MM.1S (cell line): ENCODE data around the gene AP2M1.

Source experiments
- DNase-seq: peaks from one replicate; pipeline ENCODE4 v3.0.0-alpha.2; 2015
- H2AFZ ChIP-seq: fragments of 300-600 bp; sonication (generic); 2 replicates; pipeline ENCODE4 v1.6.0; 2016; ENCODE audit warnings: antibody characterized with exemption, low read length
- H3F3A ChIP-seq: fragments of 300-600 bp; sonication (generic); 2 replicates; pipeline ENCODE4 v1.6.1; 2016; ENCODE audit warnings: mild to moderate bottlenecking, antibody characterized with exemption, low read length, moderate library complexity, mixed read lengths; ENCODE audit not compliant: insufficient read depth
- H3K27ac ChIP-seq: fragments of 300-600 bp; sonication (generic); 2 replicates; pipeline ENCODE4 v1.5.1; 2016; ENCODE audit warnings: mild to moderate bottlenecking, low read length
- H3K27me3 ChIP-seq: fragments of 300-600 bp; sonication (generic); replicated peaks from 2 replicates; pipeline ENCODE4 v1.6.0; 2016; ENCODE audit warnings: low read length; ENCODE audit not compliant: insufficient read depth
- H3K36me3 ChIP-seq: fragments of 300-600 bp; sonication (generic); replicated peaks from 2 replicates; pipeline ENCODE4 v1.6.1; 2016; ENCODE audit warnings: mild to moderate bottlenecking, low read length, mixed read lengths; ENCODE audit not compliant: insufficient read depth
- H3K4me1 ChIP-seq: fragments of 300-600 bp; sonication (generic); 2 replicates; pipeline ENCODE4 v1.6.1; 2016; ENCODE audit warnings: low read length, mixed read lengths
- H3K4me2 ChIP-seq: fragments of 300-600 bp; sonication (generic); 2 replicates; pipeline ENCODE4 v1.6.0; 2016; ENCODE audit warnings: low read depth, low read length
- H3K4me3 ChIP-seq: fragments of 300-600 bp; sonication (generic); 2 replicates; pipeline ENCODE4 v1.5.1; 2016; ENCODE audit warnings: low read length, mixed read lengths
- H3K79me2 ChIP-seq: fragments of 300-600 bp; sonication (generic); 2 replicates; pipeline ENCODE4 v1.6.1; 2016; ENCODE audit warnings: mixed run types, low read length, mixed read lengths
- H3K9ac ChIP-seq: fragments of 300-600 bp; sonication (generic); 2 replicates; pipeline ENCODE4 v1.6.1; 2016; ENCODE audit warnings: low read length, mixed read lengths
- H3K9me2 ChIP-seq: fragments of 300-600 bp; sonication (generic); replicated peaks from 2 replicates; pipeline ENCODE4 v1.6.1; 2016; ENCODE audit warnings: mild to moderate bottlenecking, low read length, mixed read lengths; ENCODE audit not compliant: insufficient read depth
- H3K9me3 ChIP-seq: fragments of 300-600 bp; sonication (generic); replicated peaks from 2 replicates; pipeline ENCODE4 v1.6.1; 2016; ENCODE audit warnings: mild to moderate bottlenecking, low read length, mixed read lengths; ENCODE audit not compliant: insufficient read depth
- H4K20me1 ChIP-seq: fragments of 300-600 bp; sonication (generic); 2 replicates; pipeline ENCODE4 v1.6.1; 2016; ENCODE audit warnings: mild to moderate bottlenecking, low read length, moderate library complexity, mixed read lengths; ENCODE audit not compliant: insufficient read depth
- EZH2 ChIP-seq: fragments of 300-600 bp; sonication (generic); optimal IDR thresholded peaks from 2 replicates; pipeline ENCODE3; 2017; ENCODE audit warnings: low read depth, mild to moderate bottlenecking, antibody characterized with exemption, low read length, mixed read lengths
- EZH2phosphoT487 ChIP-seq: fragments of 300-600 bp; sonication (generic); IDR thresholded peaks from 2 replicates; pipeline ENCODE4 v1.6.1; 2018; ENCODE audit warnings: antibody characterized with exemption, low read length
- TF ChIP-seq, protein P1 (sequence below): fragments of 300-600 bp; sonication (generic); IDR thresholded peaks from 2 replicates; pipeline ENCODE4 v1.5.1; 2016; ENCODE audit warnings: antibody characterized with exemption, low read length, mixed read lengths

AP2M1 gene

GRCh38 chr3:184181596-184181995 lies 6.9 kb downstream of the AP2M1 start:
- Histone ChIP-seq H3K79me2 (peaks cover 27% of the 10 kb centered on the region), H3K27me3 (no peaks in the 10 kb centered on the region), H3K4me3 (no peak overlapping the region), H3K9me3 (no peaks in the 10 kb centered on the region), H3F3A (no peaks in the 10 kb centered on the region), H3K36me3 (no peaks in the 10 kb centered on the region; the same call in 1 of the 2 replicates), H3K9me2 (no peaks in the 10 kb centered on the region), H2AFZ (no peak overlapping the region), H3K4me1 (peaks cover 2% of the 10 kb centered on the region; the same call in 1 of the 2 replicates), H4K20me1 (no peaks in the 10 kb centered on the region), H3K9ac (no peak overlapping the region), H3K27ac (no peak overlapping the region), H3K4me2 (no peak overlapping the region)
- DNase-seq, result no peak
- TF ChIP-seq EZH2phosphoT487 (no peak), EZH2 (no peak)
- TF ChIP-seq, protein P1, sequence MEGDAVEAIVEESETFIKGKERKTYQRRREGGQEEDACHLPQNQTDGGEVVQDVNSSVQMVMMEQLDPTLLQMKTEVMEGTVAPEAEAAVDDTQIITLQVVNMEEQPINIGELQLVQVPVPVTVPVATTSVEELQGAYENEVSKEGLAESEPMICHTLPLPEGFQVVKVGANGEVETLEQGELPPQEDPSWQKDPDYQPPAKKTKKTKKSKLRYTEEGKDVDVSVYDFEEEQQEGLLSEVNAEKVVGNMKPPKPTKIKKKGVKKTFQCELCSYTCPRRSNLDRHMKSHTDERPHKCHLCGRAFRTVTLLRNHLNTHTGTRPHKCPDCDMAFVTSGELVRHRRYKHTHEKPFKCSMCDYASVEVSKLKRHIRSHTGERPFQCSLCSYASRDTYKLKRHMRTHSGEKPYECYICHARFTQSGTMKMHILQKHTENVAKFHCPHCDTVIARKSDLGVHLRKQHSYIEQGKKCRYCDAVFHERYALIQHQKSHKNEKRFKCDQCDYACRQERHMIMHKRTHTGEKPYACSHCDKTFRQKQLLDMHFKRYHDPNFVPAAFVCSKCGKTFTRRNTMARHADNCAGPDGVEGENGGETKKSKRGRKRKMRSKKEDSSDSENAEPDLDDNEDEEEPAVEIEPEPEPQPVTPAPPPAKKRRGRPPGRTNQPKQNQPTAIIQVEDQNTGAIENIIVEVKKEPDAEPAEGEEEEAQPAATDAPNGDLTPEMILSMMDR, result no peak

GRCh38 chr3:184183679-184184078 lies 9.0 kb downstream of the AP2M1 start:
- Histone ChIP-seq H3K4me1 (peaks cover 10% of the 10 kb centered on the region), H3K9me3 (no peaks in the 10 kb centered on the region), H3K9me2 (no peaks in the 10 kb centered on the region), H3K4me3 (no peak overlapping the region), H3K27ac (no peak overlapping the region), H3K4me2 (no peak overlapping the region), H3K36me3 (peaks cover 2% of the 10 kb centered on the region; the same call in 1 of the 2 replicates), H3F3A (no peaks in the 10 kb centered on the region), H3K27me3 (no peaks in the 10 kb centered on the region), H4K20me1 (no peaks in the 10 kb centered on the region), H3K79me2 (peaks cover 27% of the 10 kb centered on the region), H2AFZ (no peak overlapping the region), H3K9ac (no peak overlapping the region)
- no peak for DNase-seq
- TF ChIP-seq, protein P1, result no peak
- TF ChIP-seq EZH2phosphoT487 (no peak), EZH2 (no peak)

DNA sequence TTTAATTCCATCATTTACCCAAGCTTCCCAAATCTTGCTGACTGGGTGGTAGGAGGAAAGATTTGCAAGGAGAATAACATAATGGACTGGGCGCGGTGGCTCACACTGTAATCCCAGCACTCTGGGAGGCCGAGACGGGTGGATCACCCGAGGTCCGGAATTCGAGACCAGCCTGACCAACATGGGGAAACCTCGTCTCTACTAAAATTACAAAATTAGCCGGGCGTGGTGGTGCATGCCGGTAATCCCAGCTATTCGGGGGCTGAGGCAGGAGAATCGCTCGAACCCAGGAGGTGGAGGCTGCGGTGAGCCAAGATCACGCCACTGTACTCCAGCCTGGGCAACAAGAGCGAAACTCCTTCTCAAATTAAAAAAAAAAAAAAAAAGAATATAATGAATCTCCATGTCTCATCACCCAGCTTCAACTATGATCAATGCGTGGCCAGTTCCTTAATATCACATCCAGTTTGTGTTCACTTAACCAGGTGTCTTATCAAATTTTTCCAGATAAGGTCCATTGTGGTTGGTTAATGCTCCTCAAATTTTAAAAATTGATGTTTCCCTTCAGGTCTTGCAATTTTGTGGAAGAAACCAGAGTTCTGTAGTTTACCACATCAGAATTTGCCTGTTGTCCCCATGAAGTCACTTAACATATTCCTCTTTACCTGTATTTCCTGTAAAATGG lies 10.0 kb downstream of the AP2M1 start:
- H4K20me1 ChIP-seq, result no peaks in the 10 kb centered on the region
- H3K4me2 ChIP-seq, result peak overlapping the region; percentile 80
- no peak overlapping the region for H3K27ac ChIP-seq
- no peaks in the 10 kb centered on the region for H3F3A ChIP-seq
- peak overlapping the region; percentile 54 for H2AFZ ChIP-seq
- peak overlapping the region; percentile 99 for H3K4me3 ChIP-seq
- H3K4me1 ChIP-seq, result peaks cover 10% of the 10 kb centered on the region
- H3K79me2 ChIP-seq, result peaks cover 37% of the 10 kb centered on the region
- no peaks in the 10 kb centered on the region for H3K27me3 ChIP-seq
- H3K9me3 ChIP-seq, result no peaks in the 10 kb centered on the region
- H3K36me3 ChIP-seq, result peaks cover 6% of the 10 kb centered on the region; the same call in 1 of the 2 replicates
- no peak for DNase-seq
- no peak for TF ChIP-seq EZH2phosphoT487
- peak overlapping the region; percentile 78; the same call in 1 of the 2 replicates for H3K9ac ChIP-seq
- no peaks in the 10 kb centered on the region for H3K9me2 ChIP-seq
